GM13976 (cell line): ENCODE measurements around the gene KRTAP10-1.
"Not testable (repeated sequence)": the region's sequence is repeated elsewhere in the genome, so short reads cannot be mapped to it uniquely, and the experiment has no call there.

ENCODE experiments used
- DNase-seq: peaks from one replicate; pipeline ENCODE4 v3.0.0; 2012; ENCODE audit warnings: low spot score
- in situ Hi-C: fragments of 300-500 bp; cut with MboI; formaldehyde crosslinking; loops from one replicate; pipeline ENCODE4 v1.12.0; 2022; ENCODE audit warnings: low sequenced_read_pairs, mixed read lengths, inconsistent platforms; ENCODE audit not compliant: unreplicated experiment
- TF ChIP-seq, protein P1 (sequence below): IDR thresholded peaks from 2 replicates; pipeline ENCODE4 v1.5.1; 2012; ENCODE audit warnings: borderline replicate concordance, mild to moderate bottlenecking; ENCODE audit not compliant: insufficient read depth; ENCODE audit errors: extremely low read depth, missing control alignments, control extremely low read depth

The KRTAP10-1 gene

DNA sequence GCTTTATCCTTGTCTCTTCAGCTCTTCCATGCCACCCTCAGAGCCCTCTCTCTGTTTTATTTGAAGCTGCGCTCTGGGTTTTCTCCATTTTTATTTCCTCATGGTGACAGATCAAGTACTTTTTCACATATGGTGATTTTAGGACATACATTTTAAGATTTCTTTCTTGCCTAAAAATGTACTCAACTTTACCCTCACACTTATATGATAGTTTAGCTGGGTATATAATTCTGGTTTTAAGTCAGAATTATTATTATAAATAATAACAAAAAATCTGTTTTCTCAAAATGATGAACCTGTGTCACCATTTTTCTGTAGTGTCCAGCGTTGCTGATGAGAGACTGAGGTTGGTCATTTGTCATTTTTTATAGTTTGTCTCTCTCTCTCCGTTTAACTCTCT, 41.2 kb upstream of the KRTAP10-1 start:
- no peak for DNase-seq
- in situ Hi-C loops = no loop called here
- TF ChIP-seq, protein P1, sequence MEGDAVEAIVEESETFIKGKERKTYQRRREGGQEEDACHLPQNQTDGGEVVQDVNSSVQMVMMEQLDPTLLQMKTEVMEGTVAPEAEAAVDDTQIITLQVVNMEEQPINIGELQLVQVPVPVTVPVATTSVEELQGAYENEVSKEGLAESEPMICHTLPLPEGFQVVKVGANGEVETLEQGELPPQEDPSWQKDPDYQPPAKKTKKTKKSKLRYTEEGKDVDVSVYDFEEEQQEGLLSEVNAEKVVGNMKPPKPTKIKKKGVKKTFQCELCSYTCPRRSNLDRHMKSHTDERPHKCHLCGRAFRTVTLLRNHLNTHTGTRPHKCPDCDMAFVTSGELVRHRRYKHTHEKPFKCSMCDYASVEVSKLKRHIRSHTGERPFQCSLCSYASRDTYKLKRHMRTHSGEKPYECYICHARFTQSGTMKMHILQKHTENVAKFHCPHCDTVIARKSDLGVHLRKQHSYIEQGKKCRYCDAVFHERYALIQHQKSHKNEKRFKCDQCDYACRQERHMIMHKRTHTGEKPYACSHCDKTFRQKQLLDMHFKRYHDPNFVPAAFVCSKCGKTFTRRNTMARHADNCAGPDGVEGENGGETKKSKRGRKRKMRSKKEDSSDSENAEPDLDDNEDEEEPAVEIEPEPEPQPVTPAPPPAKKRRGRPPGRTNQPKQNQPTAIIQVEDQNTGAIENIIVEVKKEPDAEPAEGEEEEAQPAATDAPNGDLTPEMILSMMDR = no peak

DNA sequence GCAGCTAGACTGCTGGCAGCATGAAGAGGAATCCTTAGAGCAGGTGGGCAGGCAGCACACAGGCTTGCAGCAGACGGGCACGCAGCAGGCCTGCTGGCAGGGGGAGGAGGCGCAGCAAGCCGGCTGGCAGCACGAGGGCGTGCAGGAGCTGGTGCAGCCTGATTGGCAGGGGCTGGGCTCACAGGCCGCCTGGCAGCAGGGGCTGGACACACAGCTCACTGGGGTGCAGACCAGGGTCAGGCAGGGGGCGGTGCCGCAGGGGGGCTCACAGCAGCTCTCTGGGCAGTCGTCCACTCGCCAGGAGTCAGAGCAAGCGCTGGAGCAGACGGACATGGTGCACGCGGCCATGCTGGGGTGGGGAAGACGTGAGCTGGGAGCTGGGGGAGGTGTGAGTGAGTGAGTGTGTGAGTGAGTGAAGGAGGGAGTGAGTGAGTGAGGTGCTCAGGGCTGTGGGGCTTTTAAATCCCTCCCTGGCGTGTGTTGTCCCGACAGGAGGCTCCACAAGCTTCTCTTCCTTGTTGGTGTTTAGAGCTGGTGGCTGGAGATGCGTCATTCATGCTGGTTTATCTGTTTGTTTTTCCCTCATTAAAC, 40.3 kb upstream of the KRTAP10-1 start, which contains the start of gene KRTAP10-5:
KRTAP10-5 (minus strand) TSS at position 374 of the 591 bp plus-strand sequence; CDS start at position 348, 26 bp downstream.
- DNase-seq, in situ Hi-C loops: not testable (repeated sequence)

DNA sequence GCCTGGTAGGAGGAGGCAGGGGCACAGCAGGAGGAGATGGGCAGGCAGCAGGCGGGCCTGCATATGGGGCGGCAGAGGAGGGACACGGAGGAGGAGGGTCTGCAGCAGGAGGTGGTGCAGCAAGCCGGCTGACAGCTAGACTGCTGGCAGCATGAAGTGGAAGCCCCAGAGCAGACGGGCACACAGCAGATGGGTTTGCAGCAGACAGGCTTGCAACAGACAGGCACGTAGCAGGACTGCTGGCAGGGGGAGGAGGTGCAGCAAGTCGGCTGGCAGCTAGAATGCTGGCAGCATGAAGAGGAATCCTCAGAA, 39.8 kb upstream of the KRTAP10-1 start:
- DNase-seq = no peak
- TF ChIP-seq, protein P1 = no peak
- in situ Hi-C loops = no loop called here

DNA sequence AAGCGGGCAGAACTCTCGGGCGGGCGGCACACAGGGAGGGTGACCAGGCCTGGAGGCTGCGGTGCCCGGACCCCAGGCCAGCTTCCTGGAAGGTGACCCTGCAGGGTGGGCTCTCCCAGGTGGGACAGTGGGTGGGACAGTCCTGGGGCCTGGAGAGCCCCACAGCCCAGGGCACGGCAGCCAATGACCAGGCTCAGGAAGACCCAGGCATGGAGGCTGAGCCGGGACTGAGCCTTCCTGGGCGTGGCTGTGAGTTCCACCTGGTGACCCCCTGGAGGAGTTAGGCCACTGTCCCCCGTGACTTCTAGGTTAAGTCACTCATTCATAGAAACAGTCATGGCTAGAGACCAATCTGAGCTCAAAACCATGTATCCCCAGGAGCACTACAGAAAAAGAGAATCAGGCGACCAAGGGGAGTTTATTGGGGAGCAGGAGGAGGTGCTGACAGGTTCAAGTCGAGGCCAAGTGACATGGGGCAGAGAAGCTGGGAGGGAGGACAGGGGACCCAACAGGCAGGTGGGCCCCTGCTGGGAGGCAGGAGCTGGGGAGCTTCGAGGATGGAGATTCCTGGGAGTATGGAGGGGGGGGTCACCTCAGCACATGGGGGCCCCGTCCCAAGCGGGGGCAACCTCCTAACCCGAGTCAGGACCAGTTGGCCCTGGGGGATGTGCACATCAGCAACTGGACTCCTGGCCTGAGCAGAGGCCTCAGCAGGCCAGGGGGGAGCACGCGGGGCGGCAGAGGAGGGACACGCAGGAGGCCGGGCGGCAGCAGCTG, 39.2 kb upstream of the KRTAP10-1 start:
- no peak for DNase-seq
- in situ Hi-C loops = no loop called here
- TF ChIP-seq, protein P1 = no peak

DNA sequence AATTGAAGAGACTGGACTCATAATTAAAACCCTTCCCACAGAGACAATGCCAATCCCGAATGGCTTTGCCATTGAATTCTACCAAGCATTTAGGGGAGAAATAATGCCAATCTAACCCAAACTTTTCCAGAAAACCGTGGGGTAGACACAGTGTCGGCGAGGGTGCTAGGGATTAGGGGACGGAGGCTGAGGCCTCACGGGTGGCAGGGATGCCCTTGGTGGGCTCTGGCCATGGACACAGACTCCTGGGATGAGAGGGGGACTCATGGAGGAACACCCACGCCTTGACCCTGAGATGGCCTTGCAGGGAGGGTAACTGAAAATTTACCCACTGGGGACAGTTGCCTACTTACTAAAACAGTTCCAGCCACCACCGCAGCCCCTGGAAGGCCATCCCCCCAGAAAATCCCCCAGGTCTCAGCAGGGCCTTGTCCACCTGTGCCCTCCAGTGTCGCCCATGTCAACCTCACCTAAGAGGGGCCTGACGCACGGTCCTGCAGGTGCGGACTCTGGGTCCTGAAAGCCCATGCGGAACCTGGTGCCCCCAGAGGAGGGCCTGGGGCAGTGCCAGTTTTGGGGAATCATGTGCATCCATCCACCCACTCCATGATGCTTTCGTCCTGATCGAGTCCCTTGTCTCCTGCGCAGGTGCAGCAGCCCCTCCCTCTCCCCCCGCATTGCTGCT, 38.5 kb upstream of the KRTAP10-1 start:
- TF ChIP-seq, protein P1 = no peak

DNA sequence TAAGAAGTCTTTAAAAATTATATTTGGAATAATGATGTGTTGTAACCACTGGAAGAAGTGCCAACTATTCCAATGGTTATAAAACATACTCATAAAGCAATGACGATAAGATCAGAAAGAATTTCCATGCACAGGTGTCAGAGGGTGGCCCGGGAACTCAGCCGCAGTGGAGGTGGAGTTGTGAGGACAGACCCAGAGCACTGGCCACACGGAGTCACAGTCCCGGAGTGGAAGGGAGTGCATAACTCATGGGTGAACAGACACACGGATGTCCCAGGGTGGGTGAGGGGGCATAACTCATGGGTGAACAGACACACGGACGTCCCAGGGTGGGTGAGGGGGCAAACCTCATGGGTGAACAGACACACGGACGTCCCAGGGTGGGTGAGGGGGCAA, 36.0 kb upstream of the KRTAP10-1 start:
- in situ Hi-C loops = no loop called here
- TF ChIP-seq, protein P1 = no peak

More for the DNA sequence above, 38.5 kb upstream of the KRTAP10-1 start:
- in situ Hi-C loops = no loop called here
- DNase-seq = no peak

More for the DNA sequence above, 36.0 kb upstream of the KRTAP10-1 start:
- no peak for DNase-seq
